GM19238 (cell line): ENCODE results near the gene FAN1.
"Not testable (repeated sequence)": the region's sequence is repeated elsewhere in the genome, so short reads cannot be mapped to it uniquely, and the experiment has no call there.

Experiments
- DNase-seq: peaks from one replicate; pipeline ENCODE4 v3.0.0; 2011; ENCODE audit warnings: low spot score; ENCODE audit not compliant: insufficient read length

The FAN1 gene

DNA sequence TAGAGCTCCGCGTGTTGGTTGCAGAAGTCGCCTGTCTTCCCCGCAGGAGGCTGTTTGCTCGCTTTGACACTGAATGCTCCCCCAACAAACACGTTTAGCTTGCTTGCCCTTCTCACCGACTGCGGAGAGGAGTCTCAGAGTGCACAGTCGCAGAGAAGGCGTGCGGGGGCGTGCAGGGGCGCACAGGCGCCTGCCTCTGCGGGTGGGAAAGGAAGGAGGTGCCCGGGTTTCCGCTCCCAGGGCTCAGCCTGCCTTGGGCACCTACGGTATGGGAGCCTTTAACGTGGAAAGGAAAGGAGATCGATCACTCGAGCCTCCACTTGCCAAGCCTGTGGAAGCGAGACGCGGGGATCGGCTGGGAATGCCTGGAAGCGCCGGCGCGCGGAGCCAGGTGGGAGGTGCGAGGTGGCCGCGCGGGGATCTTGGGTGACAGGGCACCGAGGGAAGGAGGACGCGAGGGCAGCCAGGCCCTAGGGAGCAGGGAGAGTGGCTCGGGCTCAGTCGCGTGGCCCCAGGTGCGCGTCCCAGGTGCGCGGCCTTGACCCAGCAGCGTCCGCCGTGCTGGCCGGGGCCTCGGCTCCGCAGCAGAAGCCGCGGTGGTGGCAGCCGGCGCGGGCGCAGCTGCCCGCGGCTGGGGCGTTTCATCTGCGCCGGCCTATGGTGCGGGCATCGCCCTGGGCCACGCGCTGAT is at the start of gene FAN1:
FAN1 (plus strand) TSS at position 419 of the 691 bp plus-strand sequence. CDS start 749 bp downstream, outside the sequence.
- DNase-seq, result peak; percentile 75

DNA sequence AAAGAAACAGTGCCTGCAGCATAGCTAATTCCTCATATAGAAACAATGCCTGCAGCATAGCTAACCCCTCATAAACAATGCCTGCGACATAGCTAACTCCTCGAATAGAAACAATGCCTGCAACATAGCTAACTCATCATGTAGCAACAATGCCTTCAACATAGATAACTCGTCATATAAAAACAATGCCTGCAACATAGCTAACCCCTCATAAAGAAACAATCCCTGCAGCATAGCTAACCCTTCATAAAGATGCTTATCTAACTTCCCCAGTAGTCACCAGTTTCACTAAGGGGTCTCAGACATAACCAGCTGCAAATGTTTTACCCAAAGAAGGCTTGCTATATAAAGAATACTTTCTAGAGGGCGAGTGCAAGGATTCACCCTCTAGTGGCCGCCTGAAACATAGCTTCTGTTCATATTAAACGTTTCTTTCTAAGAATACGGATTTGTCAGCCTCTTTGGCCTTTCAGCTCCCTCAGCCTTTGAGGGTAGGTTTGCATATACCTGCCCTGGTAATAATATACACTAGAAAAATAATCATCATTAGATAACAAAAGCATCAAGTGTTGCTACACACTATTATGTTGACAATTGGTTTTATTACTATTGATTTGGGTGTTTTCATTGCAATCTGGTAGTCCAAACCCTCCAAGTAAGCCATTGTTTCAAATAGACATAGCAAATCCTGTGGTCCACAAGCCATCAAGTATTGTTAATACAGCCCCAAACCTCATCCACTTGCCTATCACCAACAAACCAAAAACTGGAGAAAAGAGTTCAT is 44.4 kb upstream of the FAN1 start:
- peak; percentile 27 for DNase-seq

DNA sequence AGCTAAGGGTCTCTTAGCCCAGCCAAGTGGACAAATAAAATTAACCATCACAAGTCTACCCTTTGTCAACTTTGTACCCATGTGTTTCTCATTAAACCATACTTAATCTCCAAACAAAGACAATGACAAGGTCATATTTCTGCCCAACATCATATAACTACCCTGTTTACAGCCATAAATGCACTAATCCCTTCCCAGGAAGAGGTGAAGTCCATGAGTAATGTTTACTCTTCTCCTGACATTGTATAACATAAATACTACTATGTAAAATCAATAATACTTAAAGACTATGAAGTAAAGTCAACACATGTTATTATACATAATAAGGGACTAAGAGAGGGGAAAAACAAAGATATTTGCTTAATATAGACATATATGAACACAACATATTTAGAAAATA is 38.5 kb upstream of the FAN1 start:
- no peak for DNase-seq

DNA sequence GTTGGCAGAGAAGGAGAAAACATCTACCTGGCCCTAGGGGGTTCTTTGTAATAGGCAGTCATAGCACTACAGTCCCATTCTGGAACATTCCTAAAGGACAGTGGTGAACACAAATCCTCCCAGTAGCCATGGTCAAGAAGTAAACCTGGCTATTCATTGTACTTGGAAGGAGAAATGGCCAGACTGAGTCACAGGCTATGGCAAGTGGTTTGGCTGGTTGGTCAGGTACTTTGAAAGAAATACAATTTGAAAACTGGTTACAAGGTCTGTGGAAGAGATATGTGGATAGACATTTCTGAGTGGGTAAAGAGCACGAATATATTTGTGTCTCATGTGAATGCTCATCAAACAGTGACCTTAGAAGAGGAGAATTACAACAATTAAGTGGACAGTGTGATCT is 33.0 kb upstream of the FAN1 start:
- no peak for DNase-seq

DNA sequence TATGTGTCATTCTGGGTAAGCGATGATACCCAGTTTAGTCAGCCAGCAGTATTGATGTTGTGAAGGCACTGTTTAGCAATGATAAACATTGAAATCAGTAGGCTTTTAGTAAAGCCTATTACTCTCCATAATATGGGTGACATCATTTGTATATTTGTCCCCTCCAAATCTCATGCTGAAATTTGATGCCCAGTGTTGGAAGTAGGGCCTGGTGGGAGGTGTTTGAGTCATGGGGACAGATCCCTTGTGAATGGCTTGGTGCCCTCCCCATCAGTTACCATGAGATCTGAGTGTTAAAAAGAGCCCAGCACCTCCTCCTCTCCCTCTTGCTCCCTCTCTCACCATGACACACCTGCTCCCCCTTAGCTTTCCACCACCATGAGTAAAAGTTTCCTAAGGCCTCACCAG is 31.4 kb upstream of the FAN1 start:
- DNase-seq, result no peak

DNA sequence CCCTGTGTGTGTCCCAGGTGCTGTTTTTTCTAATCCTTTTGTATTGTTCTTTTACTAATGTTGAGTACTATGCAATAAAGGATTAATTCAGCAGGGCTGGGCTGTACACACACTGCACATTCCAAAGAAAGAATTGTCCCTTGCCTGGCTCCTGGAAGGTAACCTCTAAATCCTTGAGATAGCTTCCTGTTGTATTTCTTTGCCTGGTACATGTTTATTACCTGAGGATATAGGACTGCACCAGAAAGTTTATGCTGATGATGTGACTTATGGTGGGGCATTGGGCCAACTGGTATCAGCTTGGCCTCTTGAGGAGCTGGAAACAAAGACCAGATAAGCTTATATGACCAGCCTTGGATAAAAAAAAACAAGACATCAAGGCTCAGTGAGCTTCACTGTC is 26.6 kb upstream of the FAN1 start:
- no peak for DNase-seq

DNA sequence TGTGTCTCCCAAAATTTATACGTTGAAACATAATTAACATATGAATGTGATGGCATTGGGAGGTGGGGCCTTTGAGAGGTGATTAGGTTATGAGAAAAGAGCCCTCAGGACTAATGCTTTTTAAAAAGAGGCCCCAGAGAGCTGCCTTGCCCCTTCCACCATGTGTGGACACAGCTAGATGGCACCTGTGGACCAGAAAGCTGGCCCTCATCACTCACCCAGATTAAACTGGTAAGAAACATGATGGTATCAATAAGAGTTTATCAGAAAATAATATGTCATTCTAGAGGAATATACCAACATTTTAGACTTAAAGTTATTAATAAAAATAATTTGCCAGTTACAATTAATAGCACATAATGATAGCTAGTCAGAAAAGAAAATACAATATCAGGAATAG is 25.2 kb upstream of the FAN1 start:
- no peak for DNase-seq

DNA sequence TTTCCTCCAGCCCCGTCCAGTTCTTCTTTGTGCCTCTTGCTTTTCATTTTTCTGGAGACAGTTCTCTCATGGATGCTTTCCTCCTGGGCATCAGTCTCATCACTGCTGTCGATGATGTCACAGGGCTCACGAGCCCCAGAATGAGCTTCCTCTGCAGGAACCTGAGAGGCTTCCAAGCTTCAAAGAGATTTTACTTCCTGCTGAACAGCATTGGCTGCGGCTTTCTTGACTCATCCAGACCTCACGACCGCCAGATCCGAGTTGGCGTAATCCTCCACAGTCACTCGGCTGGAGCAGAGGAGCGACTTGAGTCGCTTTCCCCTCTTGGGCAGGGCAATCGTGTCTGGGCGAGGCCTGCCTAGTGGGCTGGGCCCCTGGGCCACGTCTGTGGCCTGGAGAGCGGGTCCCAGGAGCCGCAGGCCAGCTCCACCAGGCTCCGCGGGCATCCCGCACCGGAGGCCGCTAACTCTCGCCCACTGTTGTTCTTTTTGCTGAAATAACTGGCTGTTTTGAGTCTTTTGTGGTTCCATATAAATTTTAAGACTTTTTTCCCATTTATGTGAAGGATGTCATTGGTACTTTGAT is 20.8 kb upstream of the FAN1 start:
- no peak for DNase-seq

DNA sequence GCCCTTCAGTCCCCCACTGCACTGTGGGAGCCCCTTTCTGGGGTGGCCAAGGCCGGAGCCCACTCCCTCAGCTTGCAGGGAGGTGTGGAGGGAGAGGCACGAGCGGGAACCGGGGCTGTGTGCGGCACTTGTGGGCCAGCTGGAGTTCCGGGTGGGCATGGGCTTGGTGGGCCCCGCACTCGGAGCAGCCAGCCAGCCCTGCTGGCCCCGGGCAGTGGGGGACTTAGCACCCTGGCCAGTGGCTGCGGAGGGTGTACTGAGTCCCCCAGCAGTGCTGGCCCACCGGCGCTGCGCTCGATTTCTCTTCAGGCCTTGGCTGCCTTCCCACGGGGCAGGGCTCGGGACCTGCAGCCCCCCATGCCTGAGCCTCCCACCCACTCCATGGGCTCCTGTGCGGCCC is 20.0 kb upstream of the FAN1 start:
- not testable (repeated sequence) for DNase-seq

DNA sequence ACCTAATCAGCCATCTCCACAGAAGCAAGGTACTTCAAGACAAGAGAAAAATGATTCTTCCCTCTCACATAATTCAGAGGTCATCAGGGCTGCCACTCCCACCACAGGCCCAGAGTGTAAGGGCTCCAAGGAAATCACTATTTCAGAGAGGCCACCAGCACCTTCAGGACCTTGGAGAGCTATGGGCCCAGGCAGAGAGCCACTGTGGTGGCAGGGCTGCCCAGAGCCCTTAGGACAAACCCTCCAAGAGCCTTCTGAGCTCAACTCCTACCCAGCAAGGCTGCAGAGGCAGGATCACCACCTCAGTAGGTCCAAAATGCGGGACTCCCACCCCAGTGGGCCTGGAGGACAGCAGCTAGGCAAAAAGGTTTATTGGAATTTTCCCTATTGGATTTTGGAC is 17.9 kb upstream of the FAN1 start:
- DNase-seq, result no peak

DNA sequence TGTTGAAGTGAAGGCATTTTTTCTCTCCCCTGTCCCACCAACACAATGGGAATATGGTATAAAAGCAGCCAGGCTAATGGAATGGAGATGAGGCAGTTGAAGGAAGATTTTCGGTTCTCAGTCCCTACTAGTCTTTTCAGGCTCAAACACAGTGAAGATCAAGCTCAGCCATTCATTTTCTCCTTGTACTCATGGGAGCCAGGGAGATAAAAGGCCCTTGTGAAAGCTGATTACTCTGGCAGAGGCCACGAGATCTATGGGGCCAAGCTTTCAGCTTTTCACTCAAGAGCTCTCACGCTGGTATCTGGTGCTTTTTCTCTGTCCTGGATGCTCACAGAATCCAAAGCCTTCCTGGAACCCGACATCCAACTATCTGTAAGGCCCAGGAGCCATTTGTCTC is 14.5 kb upstream of the FAN1 start:
- DNase-seq, result no peak

DNA sequence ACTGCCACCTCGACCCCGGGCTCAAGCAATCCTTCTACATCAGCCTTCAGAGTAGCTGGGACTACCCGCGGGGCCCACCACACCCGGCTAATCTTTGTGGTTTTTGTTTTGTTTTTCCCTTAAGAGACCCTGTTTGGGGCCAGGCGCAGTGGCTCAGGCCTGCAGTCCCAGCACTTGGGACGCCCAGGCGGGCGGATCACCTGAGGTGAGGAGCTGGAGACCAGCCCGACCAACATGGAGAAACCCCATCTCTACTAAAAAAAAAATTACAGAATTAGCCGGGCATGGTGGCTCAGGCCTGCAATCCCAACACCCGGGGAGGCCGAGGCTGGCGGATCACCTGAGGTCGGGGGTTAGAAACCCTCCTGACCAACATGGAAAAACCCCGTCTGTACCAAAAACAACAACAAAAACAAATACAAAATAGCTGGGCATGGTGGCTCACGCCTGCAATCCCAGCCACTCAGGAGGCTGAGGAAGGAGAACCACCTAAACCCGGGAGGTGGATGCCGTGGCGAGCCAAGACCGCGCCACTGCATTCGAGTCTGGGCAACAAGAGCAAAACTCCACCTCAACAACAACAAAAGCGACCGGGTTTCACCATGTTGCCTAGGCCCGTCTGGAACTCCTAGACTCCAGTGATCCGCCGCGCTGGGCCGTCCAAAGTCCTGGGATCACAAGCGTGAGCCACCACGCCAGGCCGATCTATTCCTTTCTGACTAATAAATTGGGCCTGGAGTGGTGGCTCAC is 8.1 kb upstream of the FAN1 start:
- DNase-seq, result no peak

DNA sequence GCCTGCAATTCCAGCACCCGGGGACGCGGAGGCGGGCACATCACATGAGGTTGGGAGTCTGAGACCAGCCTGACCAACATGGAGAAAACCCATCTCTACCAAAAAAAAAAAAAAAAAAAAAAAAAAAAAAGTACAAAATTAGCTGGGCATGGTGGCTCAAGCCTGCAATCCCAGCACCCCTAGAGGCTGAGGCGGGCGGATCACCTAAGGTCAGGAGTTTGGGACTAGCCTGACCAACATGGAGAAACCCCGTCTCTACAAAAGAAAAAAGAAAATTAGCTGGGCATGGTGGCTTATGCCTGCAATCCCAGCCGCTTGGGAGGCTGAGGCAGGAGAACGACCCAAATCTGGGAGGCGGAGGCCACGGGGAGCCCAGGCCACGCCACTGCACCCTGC is 7.5 kb upstream of the FAN1 start:
- DNase-seq, result no peak

DNA sequence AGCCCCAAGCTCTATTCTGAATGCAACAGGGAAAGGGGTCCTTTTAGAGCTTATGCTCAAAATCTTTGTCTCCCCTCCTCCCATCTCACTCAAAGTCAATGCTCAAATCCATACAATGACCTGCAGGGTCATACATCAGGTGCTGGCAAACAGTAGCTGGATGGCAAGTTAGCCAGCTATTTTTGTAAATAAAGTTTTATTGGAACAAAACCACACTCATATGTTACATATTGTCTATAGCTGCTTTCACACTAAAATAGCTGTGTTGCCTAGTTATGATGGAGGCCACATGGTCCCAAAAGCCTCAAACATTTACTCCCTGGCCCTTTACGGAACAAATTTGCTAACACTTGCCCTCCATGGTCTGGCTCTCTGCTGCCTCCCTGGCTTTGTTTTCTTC is 1.8 kb upstream of the FAN1 start:
- no peak for DNase-seq

DNA sequence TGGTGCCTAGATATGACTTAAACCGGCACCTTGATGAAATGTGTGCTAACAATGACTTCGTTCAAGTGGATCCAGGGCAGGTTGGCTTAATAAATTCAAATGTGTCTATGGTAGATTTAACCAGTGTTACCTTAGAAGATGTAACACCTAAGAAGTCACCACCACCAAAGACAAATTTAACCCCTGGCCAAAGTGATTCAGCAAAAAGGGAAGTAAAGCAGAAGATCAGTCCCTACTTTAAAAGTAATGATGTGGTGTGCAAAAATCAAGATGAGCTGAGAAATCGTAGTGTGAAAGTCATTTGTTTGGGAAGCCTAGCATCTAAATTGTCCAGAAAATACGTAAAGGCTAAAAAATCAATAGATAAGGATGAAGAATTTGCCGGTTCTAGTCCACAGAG is 1.1 kb downstream of the FAN1 start:
- no peak for DNase-seq

DNA sequence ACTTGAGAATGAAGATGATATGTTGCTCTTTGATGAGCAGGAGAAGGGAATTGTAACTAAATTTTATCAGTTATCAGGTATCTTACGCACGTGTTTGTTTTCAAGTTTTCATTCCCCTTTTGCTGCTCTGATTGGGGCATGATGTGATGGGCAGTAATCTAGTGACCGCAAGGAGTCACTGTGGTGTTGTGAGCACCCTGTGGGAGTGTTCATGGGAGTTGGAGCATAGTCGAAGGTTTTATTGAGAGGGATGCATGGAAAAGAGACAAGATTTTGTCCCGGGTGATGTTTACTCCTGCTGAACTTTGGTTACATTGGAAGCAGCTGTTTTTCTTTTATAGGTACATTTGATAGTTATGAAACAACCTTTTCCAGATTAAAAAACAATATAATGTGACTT is 2.1 kb downstream of the FAN1 start:
- no peak for DNase-seq

DNA sequence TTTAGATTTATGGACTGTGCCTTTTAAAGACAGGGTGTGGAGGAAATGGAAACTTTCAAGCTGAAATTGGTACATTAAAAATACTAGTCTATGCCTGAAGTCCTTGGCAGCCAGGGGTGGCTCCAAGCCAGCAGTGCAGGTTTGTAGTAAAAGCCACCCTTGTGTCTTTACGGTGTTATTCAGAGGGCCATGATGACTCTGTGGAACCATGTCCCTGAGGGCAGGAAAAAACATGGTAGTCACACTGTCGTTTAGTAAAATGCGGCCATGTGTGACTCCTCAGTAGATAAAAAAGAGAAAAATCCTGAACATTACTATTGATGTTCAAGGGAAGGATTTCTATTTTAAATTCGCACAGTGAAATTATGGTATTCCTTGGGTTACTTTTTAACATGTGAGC is 2.7 kb downstream of the FAN1 start:
- DNase-seq, result no peak

DNA sequence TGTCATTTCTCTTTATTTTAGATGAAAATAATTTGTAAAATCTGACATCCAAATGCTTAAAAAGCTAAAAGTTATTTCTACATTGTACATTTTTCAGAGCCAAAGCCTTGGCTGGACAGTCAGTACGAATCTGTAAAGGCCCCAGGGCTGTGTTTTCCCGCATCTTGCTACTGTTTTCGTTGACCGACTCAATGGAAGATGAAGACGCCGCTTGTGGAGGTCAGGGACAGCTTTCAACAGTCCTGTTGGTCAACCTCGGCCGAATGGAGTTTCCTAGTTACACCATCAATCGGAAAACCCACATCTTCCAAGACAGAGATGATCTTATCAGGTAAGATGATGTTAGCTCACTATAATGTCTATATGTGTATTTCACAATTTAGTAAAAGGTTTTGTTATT is 10.0 kb downstream of the FAN1 start:
- DNase-seq, result no peak

DNA sequence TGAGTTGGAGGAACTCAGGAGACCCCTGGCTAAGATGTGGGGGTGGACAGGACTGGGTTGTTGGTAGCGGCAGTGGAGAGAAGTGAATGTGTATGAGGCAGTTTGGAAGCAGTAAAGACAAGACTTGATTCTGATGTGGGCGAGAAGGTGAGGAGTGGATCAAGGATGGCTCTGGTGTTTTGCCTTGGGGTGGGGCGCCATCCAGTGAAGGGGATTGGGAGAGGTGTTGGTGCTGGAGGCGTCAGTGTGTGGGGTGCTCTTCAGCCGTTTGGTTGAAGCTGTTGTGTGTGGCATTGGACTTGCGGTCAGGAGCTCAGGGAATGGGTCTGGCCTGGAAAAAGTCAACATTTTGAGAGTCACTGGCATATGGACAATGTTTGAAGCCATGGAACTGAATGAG is 13.3 kb downstream of the FAN1 start:
- no peak for DNase-seq

DNA sequence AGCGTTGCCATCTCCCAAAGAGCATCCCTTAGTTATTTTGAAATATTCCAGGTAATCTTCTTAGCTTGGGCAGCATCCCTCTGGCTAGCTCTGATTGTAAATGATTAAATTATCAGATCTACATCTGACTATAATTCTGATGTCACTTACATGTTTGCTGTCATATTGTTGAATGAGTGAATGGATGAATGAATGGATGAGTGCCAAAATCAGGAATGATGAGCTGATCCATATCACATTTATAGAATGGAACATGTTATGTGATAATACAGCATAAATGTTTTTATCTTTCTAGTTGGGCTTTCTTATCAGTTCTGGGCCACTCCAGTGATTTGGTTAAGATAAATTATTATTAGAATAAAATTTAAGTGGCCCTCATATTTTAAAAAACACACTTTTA is 14.0 kb downstream of the FAN1 start:
- DNase-seq, result no peak

DNA sequence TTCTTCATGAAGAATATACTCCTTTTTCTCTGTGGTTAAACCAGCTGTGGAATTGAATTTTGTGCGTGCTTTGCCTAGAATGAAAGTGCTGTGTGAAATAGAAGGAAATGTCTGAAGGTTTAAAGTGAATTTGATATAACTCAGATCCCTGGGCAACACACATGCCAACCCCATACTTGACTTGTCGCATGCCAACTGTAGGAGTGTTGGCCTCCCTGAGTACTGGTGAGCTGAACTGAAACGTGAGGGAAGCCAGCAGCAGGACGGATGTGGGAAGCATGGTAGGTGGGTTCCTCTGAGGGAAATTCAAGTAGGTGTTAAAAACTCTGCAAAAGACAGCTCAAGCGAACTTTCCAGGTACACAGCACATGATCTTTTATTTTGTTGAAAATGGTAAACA is 14.7 kb downstream of the FAN1 start:
- no peak for DNase-seq
